Measurements from ENCODE around the gene CPA4.
"Not testable (repeated sequence)": the region's sequence is repeated elsewhere in the genome, so short reads cannot be mapped to it uniquely, and the experiment has no call there.

The CPA4 gene

GRCh38 chr7:130303551-130303950 lies 10.6 kb downstream of the CPA4 start:
- DNase-seq: no peak

GRCh38 chr7:130303982-130304381 lies 11.0 kb downstream of the CPA4 start:
- DNase-seq: no peak

GRCh38 chr7:130304878-130305277 lies 11.9 kb downstream of the CPA4 start:
- no peak for DNase-seq

GRCh38 chr7:130305433-130306042 lies 12.6 kb downstream of the CPA4 start:
- DNase-seq: no peak

- DNase-seq: no peak
Observed at GRCh38 chr7:130309986-130310385, 17.0 kb downstream of the CPA4 start.

- no peak for DNase-seq
Observed at GRCh38 chr7:130314305-130314704, 21.3 kb downstream of the CPA4 start.

- no peak for DNase-seq
Observed at GRCh38 chr7:130319541-130319940, 26.6 kb downstream of the CPA4 start.

- DNase-seq: not testable (repeated sequence)
Observed at GRCh38 chr7:130321542-130322229, 28.7 kb downstream of the CPA4 start.

GRCh38 chr7:130322615-130323014 lies 29.7 kb downstream of the CPA4 start:
- no peak for DNase-seq

- no peak for DNase-seq
Observed at GRCh38 chr7:130324306-130324943, 31.5 kb downstream of the CPA4 start.

- no peak for DNase-seq
Observed at GRCh38 chr7:130329681-130330080, 36.7 kb downstream of the CPA4 start.

- DNase-seq: no peak
Observed at GRCh38 chr7:130332259-130333053, 39.5 kb downstream of the CPA4 start.

- no peak for DNase-seq
Observed at GRCh38 chr7:130333832-130334231, 40.9 kb downstream of the CPA4 start.

- no peak for DNase-seq
Observed at GRCh38 chr7:130334274-130334673, 41.3 kb downstream of the CPA4 start.

- DNase-seq: no peak
Observed at GRCh38 chr7:130337410-130337971, 44.5 kb downstream of the CPA4 start.

GRCh38 chr7:130338233-130338632 lies 45.3 kb downstream of the CPA4 start:
- no peak for DNase-seq

- DNase-seq: no peak
Observed at GRCh38 chr7:130341882-130342281, 48.9 kb downstream of the CPA4 start.

- no peak for DNase-seq
Observed at GRCh38 chr7:130342701-130343380, 49.9 kb downstream of the CPA4 start.

- DNase-seq: no peak
Observed at GRCh38 chr7:130344271-130344866, 51.4 kb downstream of the CPA4 start, which contains the start of gene CPA5. Gene CPA5 (plus strand): TSS chr7:130344816. CDS start chr7:130346486, 1,670 bp downstream.

GRCh38 chr7:130345136-130345535 lies 52.2 kb downstream of the CPA4 start:
- DNase-seq: no peak

- DNase-seq: no peak
Observed at GRCh38 chr7:130345725-130346124, 52.8 kb downstream of the CPA4 start.
